Measurements from ENCODE around the gene SHOX. TPM values are rescaled to one million over a fixed set of nuclear protein-coding genes. Genes with fewer than 3 reads are reported as not detected.

SHOX gene
- polyA plus RNA-seq, 3 donors: 0.06 TPM; not detected in 2

Other genes with a start within 250 kb of the SHOX start
- 10 to 100 TPM; 17.1 to 23.1 (median 18.5) TPM for gene PPP2R3B, start 243.9 kb upstream of the SHOX start, polyA plus RNA-seq (ENCODE audit: insufficient read length in 3 of 3)

Measured in right renal cortex interstitium (tissue), 3 donors.